Measurements from ENCODE around the gene THAP7.
A peak's percentile ranks its signal among the peaks of the same experiment; 100 is the strongest.

The THAP7 gene

GRCh38 chr22:20964090-20964798, 37.7 kb downstream of the THAP7 start:
- DNase-seq (ENCODE audit: low spot score) = no peak

DNA sequence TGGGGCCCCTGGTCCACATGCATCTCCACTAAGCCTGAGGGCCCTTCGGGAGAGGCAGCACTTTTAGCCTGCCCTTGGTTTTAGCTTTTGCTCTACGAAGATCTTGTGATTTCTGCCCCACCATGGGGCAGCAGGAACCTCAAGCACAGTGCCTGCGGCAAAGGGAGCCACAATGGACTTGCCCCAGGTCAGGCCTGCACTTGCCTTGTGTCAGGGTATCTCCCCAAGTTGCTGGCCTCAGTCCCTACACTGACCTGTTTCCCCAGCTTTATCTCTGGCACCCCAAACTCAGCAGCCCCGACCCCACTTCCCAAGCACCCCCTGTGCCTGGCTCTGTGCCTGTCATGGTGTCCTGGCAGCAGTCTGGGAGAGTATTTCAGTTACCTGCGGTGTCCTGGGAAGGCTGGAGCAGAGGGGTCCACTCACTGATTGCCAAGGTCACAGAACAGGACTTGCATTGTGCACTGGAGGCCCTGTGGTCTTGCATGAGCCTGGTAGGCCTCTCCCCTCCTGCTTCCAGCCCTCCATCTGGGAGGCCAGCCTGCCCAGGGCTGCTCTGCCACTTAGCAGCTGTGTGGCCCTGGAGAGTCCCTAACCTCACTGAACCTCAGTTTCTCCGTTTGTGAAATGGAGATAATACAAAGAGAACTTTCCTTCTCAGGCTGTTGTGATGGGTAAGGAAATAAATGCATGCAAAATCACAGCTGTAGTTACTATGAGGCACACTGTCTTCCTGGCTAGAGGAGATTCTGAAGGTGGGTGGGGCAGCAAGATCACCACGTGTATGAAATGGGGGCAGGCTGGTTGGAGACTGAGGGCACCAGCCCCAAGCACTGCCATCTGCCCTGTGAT, 38.5 kb downstream of the THAP7 start:
- DNase-seq (ENCODE audit: low spot score) = no peak

GRCh38 chr22:20962491-20962945, 39.4 kb downstream of the THAP7 start:
- no peak for DNase-seq (ENCODE audit: low spot score)

DNA sequence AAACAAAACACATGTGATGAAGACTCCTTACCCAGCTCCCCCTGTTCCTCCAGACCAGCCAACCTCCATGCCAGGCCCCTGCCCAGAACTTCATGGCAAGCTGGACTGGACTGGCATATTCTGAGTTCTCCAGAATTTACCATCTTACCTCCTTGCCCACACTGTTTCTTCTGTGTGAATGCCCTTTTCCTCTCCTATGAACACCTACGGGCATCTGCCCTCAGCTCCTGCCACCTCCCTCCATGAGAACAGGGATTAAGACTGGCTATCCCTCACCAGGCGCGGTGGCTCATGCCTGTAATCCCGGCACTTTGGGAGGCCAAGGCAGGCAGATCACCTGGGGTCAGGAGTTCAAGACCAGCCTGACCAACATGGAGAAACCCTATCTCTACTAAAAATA, 41.3 kb downstream of the THAP7 start:
- no peak for DNase-seq (ENCODE audit: low spot score)

DNA sequence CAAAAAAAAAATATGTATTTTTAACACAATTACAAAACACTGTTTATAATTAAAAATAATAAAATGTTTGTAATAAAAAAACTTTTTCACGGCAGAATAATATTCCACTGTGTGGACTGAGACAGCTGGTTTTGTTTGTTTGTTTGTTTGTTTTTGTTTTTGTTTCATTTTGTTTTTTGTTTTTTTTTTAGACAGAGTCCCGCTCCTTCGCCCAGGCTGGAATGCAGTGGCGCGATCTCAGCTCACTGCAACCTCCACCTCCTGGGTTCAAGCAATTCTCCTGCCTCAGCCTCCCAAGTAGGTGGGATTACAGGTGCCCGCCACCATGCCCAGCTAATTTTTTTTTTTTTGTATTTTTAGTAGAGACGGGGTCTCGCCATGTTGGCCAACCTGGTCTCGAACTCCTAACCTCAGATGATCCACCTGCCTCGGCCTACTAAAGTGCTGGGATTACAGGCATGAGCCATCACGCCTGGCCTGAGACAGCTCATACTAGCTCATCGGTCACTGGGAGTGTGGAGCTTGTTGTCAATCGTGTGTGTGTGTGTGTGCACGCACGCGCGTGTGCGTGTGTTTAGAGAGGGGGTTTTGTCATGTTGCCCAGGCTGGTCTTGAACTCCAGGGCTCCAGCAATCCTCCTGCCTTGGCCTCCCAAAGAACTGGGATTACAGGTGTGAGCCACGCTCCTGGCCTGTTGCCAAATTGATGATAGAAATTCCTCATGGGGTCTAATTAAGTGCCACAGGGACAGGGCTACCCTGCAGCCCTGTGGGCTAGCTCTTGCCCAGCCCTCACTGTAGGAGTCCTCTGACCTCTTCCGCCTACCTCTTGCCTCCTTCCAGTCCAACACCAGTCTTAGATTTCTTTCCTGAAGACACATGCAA, 42.1 kb downstream of the THAP7 start:
- no peak for DNase-seq (ENCODE audit: low spot score)

- DNase-seq (ENCODE audit: low spot score) = no peak
Measured at GRCh38 chr22:20957683-20958431, 44.1 kb downstream of the THAP7 start.

DNA sequence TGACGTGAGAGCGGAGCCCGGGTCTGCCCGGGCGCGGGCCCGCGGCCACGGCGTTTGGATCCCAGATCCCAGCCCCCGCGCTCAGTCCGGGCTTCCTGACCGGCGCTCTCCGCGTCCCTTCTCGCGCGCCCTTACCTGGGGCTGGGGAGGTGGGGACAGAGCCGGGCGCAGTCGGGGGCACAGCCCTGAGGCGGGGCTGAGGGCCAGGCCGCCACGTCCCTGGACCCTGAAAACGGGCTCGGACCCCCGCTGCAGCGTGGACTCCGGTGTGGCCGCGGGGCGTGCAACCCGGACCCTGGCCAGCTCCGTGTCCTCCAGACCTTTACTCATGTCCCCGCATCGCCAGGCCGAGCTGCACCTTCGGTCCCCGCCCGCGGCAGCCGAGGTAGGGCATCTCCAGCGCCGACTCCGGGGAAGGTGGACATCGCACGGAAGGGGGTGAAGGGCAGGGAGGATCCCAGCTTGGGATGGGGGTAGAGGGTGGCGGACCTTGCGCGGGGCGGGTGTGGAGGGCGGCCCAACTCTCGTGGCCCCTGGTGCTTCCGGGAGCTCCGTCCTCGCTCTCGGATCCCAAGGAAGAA, 44.7 kb downstream of the THAP7 start:
- DNase-seq (ENCODE audit: low spot score) = peak; percentile 66

- peak; percentile 49 for DNase-seq (ENCODE audit: low spot score)
Measured at GRCh38 chr22:20956258-20957101, 45.4 kb downstream of the THAP7 start.

DNA sequence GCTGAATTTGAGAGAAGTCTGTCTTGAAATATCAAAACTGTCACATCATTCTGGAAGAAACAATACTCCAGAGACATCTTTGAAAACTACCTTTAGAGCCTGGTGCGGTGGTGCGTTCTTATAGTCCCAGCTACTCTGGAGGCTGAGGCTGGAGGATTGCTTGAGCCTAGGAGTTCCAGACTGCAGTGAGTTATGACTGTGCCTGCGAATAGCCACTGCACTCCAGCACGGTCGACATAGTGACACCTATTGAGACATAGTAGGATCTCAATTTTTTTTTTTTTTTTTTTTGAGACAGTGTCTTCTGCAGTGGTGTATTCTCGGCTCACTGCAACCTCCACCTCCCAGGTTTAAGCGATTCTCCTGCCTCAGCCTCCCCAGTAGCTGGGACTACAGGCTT, 46.4 kb downstream of the THAP7 start:
- peak; percentile 22 for DNase-seq (ENCODE audit: low spot score)

DNA sequence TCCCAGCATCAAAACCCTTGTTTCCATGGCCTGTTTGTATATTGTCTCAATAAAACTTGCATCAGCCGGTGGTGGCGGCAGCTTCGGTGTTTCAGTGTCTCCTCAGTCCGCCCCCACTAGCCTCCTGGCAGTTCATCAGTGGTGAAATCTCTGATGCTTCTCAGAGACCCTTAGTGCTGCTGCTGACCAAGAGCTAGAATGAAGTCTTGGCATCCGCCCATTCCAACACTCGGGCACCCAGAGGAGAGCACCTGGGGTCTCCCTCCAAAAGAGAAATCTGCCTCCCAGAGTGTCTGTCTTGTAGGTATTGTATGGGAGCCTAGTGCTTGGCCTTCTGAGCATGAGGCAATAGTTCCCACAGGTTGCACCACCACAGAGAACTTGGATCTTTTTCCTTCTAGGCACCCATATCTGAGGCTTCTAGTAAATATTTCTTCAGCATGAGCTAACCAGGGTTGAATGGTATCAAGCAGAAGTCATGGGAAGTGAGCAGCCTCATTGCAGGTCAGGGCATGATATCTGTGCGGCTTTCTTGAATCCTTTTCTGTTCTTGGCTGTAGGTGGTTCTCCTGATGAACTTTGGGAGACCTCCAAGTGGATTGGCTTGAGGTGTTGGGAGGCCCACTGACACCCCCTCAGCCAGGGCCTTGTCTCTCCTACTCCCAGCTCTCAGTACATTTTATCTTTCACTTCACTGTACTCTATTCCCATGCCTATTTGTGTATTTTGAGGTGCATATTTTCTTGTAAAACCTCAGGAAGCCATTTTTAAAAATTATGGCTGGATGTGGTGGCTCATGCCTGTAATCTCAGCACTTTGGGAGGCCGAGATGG, 48.0 kb downstream of the THAP7 start:
- DNase-seq (ENCODE audit: low spot score) = peak; percentile 42

- DNase-seq (ENCODE audit: low spot score) = no peak
Measured at GRCh38 chr22:20953342-20953608, 48.6 kb downstream of the THAP7 start.

- DNase-seq (ENCODE audit: low spot score) = no peak
Measured at GRCh38 chr22:20952544-20953341, 49.2 kb downstream of the THAP7 start.

GRCh38 chr22:20951932-20952380, 50.0 kb downstream of the THAP7 start:
- no peak for DNase-seq (ENCODE audit: low spot score)

- DNase-seq (ENCODE audit: low spot score) = no peak
Measured at GRCh38 chr22:20951151-20951931, 50.6 kb downstream of the THAP7 start.

DNA sequence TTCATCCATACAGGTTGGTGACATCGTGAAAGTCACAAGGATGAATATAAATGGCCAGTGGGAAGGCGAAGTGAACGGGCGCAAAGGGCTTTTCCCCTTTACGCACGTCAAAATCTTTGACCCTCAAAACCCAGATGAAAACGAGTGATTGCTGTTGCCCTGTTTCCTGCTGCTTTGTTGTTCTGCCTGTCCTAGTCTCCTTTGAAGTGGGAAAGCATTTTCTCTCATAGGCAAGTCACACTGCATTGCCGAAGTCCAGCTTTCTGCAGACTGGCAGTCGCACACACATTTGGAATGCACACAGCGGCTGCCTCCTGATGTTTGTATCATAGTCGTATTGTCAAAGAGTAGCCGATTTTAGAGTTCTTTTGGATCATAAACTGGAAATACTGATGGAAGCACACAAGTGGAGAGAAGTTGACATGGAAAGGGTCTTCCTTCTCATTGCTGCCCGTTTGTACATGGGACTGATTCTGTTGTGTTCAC, 52.2 kb downstream of the THAP7 start:
- DNase-seq (ENCODE audit: low spot score) = no peak

Data from left forelimb (tissue), 1 donor.